MCF 10A (cell line): ENCODE results near the gene CWC27. TPM values are rescaled to one million over a fixed set of nuclear protein-coding genes. Genes with fewer than 3 reads are reported as not detected.

Experiments
- BruUV-seq: library from RNA; stranded (reverse); fragments of 400-500 nt; replicated peaks from 2 replicates; lab custom pipeline; 2021; lab: Mats Ljungman, UMichigan
- CTCF ChIA-PET: fragments of 300-600 bp; sonication (Branson Sonifier 250); formaldehyde crosslinking; extraction: SDS; loops from one replicate; lab custom pipeline; 2021; ENCODE audit warnings: antibody characterized with exemption, inconsistent platforms; lab: Yijun Ruan, JAX
- POLR2A ChIA-PET: fragments of 300-600, 350-650 bp; sonication (Branson Sonifier 250); formaldehyde crosslinking; extraction: SDS; loops from one replicate; lab custom pipeline; 2020; ENCODE audit warnings: antibody characterized with exemption, inconsistent platforms; lab: Yijun Ruan, JAX
- DNase-seq: peaks from one replicate; pipeline ENCODE4 v3.0.0-alpha.2; 2018; ENCODE audit not compliant: unreplicated experiment
- H3K27ac Mint-ChIP-seq: one replicate; pipeline ENCODE4 v1.8.0; 2022; ENCODE audit warnings: mild to moderate bottlenecking, low read depth, mixed read lengths; ENCODE audit not compliant: unreplicated experiment
- H3K27me3 Mint-ChIP-seq: one replicate; pipeline ENCODE4 v1.8.0; 2022; ENCODE audit warnings: mixed read lengths; ENCODE audit not compliant: insufficient read depth, unreplicated experiment
- H3K36me3 Mint-ChIP-seq: one replicate; pipeline ENCODE4 v1.8.0; 2022; ENCODE audit warnings: mild to moderate bottlenecking, moderate library complexity, mixed read lengths; ENCODE audit not compliant: insufficient read depth, unreplicated experiment
- H3K4me1 Mint-ChIP-seq: one replicate; pipeline ENCODE4 v1.8.0; 2022; ENCODE audit warnings: mixed read lengths; ENCODE audit not compliant: insufficient read depth, unreplicated experiment
- H3K4me3 Mint-ChIP-seq: one replicate; pipeline ENCODE4 v1.8.0; 2022; ENCODE audit warnings: mild to moderate bottlenecking, moderate library complexity, mixed read lengths; ENCODE audit not compliant: unreplicated experiment
- H3K9me3 Mint-ChIP-seq: one replicate; pipeline ENCODE4 v1.8.0; 2022; ENCODE audit warnings: mixed read lengths; ENCODE audit not compliant: unreplicated experiment
- CTCF ChIP-seq: fragments of 200-600 bp; IDR thresholded peaks from one replicate; pipeline ENCODE4 v1.8.0; 2022; ENCODE audit warnings: antibody characterized with exemption, mild to moderate bottlenecking; ENCODE audit not compliant: unreplicated experiment
- intact Hi-C: fragments of 100-400 bp; cut with micrococcal nuclease; formaldehyde crosslinking; loops from 2 replicates; pipeline ENCODE4 v1.14.1; 2022
- total RNA-seq: library from RNA; stranded (reverse); gene quantifications from 2 replicates; pipeline ENCODE4 v1.2.3, GENCODE V29; 2022

The CWC27 gene
- total RNA-seq, 1 experiment from 2014 or later, result 34.2 TPM

GRCh38 chr5:65067147-65067506 lies 298.4 kb downstream of the CWC27 start:
- Mint-ChIP-seq H3K27ac (no peak overlapping the region), H3K36me3 (no peaks in the 10 kb centered on the region), H3K4me3 (no peak overlapping the region), H3K9me3 (no peaks in the 10 kb centered on the region), H3K27me3 (no peaks in the 10 kb centered on the region), H3K4me1 (peaks cover 17% of the 10 kb centered on the region)
- DNase-seq, result no peak
- ChIA-PET CTCF (interaction anchor here (0.6 to 1.0 kb wide), 3 partner anchors 8 to 432 kb away, joined by 3 to 6 read pairs (median 4); no protein-coding TSS in a partner anchor), POLR2A (no interaction called here)
- BruUV-seq, result no TSS peak
- intact Hi-C loops, result no loop called here
- TF ChIP-seq CTCF, result no peak

Other genes with a start within 250 kb of the CWC27 start
- not detected in 2 replicates for gene SHISAL2B, start 78.4 kb upstream of the CWC27 start, total RNA-seq
- 40.1 and 52.8 TPM in 2 replicates for gene SREK1IP1, start 239 bp upstream of the CWC27 start, total RNA-seq